Measurements from ENCODE around the gene CD82. TPM values are rescaled to one million over a fixed set of nuclear protein-coding genes. Genes with fewer than 3 reads are reported as not detected.

The CD82 gene
- total and polyA plus RNA-seq, 2 donors (not counting 1 experiment from before 2014, with no cell fraction given): 192 to 438 TPM

DNA sequence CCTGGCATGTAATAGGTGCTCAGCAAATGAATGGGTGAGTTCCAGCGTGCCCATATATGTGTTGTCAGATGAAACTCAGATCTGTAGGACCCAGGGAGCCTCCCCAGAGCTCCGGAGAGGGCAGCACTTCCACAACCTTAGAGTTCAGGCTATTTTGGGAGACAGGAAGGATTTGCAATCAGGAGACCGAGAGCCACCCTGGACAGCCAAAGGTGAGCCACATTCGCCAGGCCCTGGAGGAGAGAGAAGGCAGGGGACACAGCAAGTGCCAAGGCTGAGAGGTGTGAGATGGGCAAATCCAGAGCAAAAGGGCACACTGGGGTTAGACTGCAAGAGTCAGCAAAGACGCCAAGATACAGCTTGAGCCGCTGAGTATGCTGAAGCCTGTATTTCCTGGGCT, 66.4 kb downstream of the CD82 start:
- peaks cover 7% of the 10 kb centered on the region for H3K4me1 Mint-ChIP-seq
- ChIA-PET CTCF (interaction anchor here (0.9 to 3.5 kb wide), 7 partner anchors 10 to 346 kb away, joined by 4 to 32 read pairs (median 8); no protein-coding TSS in a partner anchor), POLR2A (no interaction called here)
- Histone ChIP-seq H3K4me3 (ENCODE audit: control extremely low read depth in 1 of 5, extremely low read depth in 1 of 5, insufficient read depth in 1 of 5, low read depth in 2 of 5, low read length in 4 of 5) (no peak overlapping the region), H3K27ac (ENCODE audit: low read length in 2 of 2) (no peak overlapping the region), H3K36me3 (replicated peaks in 1 of 2; ENCODE audit: control extremely low read depth in 1 of 2, control insufficient read depth in 1 of 2, extremely low read depth in 1 of 2, insufficient read depth in 2 of 2, low read length in 1 of 2) (no peaks in the 10 kb centered on the region), H3K27me3 (replicated peaks in 1 of 4; ENCODE audit: control extremely low read depth in 1 of 4, control insufficient read depth in 3 of 4, insufficient read depth in 4 of 4, low read length in 3 of 4) (peaks cover 0 to 17% (median 4%) of the 10 kb centered on the region in 4 experiments), H3K4me2 (replicated peaks; ENCODE audit: low read depth, low read length, poor library complexity, severe bottlenecking) (no peak overlapping the region), H3K9me3 (ENCODE audit: control extremely low read depth in 1 of 3, control insufficient read depth in 2 of 3, insufficient read depth in 1 of 3, low read length in 2 of 3) (no peaks in the 10 kb centered on the region), H3K4me1 (ENCODE audit: control insufficient read depth in 2 of 2, insufficient read depth in 2 of 2, low read length in 2 of 2) (peaks cover 0 to 6% of the 10 kb centered on the region in 2 donors), H4K20me1 (ENCODE audit: control insufficient read depth, insufficient read depth, low read length, poor library complexity, severe bottlenecking) (no peaks in the 10 kb centered on the region), H2AFZ (ENCODE audit: insufficient read depth, low read depth, low read length, poor library complexity, severe bottlenecking) (no peak overlapping the region), H3K79me2 (ENCODE audit: control insufficient read depth, insufficient read depth, low read length) (no peaks in the 10 kb centered on the region), H3K9ac (ENCODE audit: low read length) (no peak overlapping the region)
- H3K9me3 Mint-ChIP-seq (ENCODE audit: insufficient read depth): no peaks in the 10 kb centered on the region
- intact Hi-C loops (cut with micrococcal nuclease): no loop called here
- H3K27ac Mint-ChIP-seq: no peak overlapping the region
- 86% methylated on average over 6 of the region's 6 CpGs for WGBS (ENCODE audit: insufficient coverage)
- no peak overlapping the region for H3K4me3 Mint-ChIP-seq
- H3K27me3 Mint-ChIP-seq: peaks cover 15% of the 10 kb centered on the region
- ATAC-seq (ENCODE audit: low read depth) (no peak), DNase-seq (no peak)
- TF ChIP-seq CTCF (IDR thresholded peaks at IDR 0.05): no peak
- TF ChIP-seq EZH2 (IDR thresholded peaks at IDR 0.05; ENCODE audit: borderline replicate concordance, insufficient read depth, low read depth, low read length, poor library complexity, severe bottlenecking): no peak

- no peaks in the 10 kb centered on the region for H4K20me1 ChIP-seq (ENCODE audit: control insufficient read depth, insufficient read depth, low read length, poor library complexity, severe bottlenecking)
- Mint-ChIP-seq H3K27ac (peak overlapping the region; percentile 34), H3K9me3 (ENCODE audit: insufficient read depth) (no peaks in the 10 kb centered on the region), H3K27me3 (peaks cover 21% of the 10 kb centered on the region), H3K4me1 (peaks cover 7% of the 10 kb centered on the region), H3K4me3 (no peak overlapping the region)
- H2AFZ ChIP-seq (ENCODE audit: insufficient read depth, low read depth, low read length, poor library complexity, severe bottlenecking): no peak overlapping the region
- H3K27ac ChIP-seq (ENCODE audit: low read length in 2 of 2): no peak overlapping the region
- TF ChIP-seq EZH2 (IDR thresholded peaks at IDR 0.05; ENCODE audit: borderline replicate concordance, insufficient read depth, low read depth, low read length, poor library complexity, severe bottlenecking) (no peak), CTCF (IDR thresholded peaks at IDR 0.05) (peak; percentile 45)
- peaks cover 0 to 6% of the 10 kb centered on the region in 2 donors for H3K4me1 ChIP-seq (ENCODE audit: control insufficient read depth in 2 of 2, insufficient read depth in 2 of 2, low read length in 2 of 2)
- H3K36me3 ChIP-seq (replicated peaks in 1 of 2; ENCODE audit: control extremely low read depth in 1 of 2, control insufficient read depth in 1 of 2, extremely low read depth in 1 of 2, insufficient read depth in 2 of 2, low read length in 1 of 2): no peaks in the 10 kb centered on the region
- no peaks in the 10 kb centered on the region for H3K9me3 ChIP-seq (ENCODE audit: control extremely low read depth in 1 of 3, control insufficient read depth in 2 of 3, insufficient read depth in 1 of 3, low read length in 2 of 3)
- no peaks in the 10 kb centered on the region for H3K79me2 ChIP-seq (ENCODE audit: control insufficient read depth, insufficient read depth, low read length)
- no peak overlapping the region for H3K4me2 ChIP-seq (replicated peaks; ENCODE audit: low read depth, low read length, poor library complexity, severe bottlenecking)
- ATAC-seq (ENCODE audit: low read depth) (peak; percentile 67), DNase-seq (peak; percentile 41)
- no peak overlapping the region for H3K4me3 ChIP-seq (ENCODE audit: control extremely low read depth in 1 of 5, extremely low read depth in 1 of 5, insufficient read depth in 1 of 5, low read depth in 2 of 5, low read length in 4 of 5)
- H3K27me3 ChIP-seq (replicated peaks in 1 of 4; ENCODE audit: control extremely low read depth in 1 of 4, control insufficient read depth in 3 of 4, insufficient read depth in 4 of 4, low read length in 3 of 4): peaks cover 0 to 17% (median 4%) of the 10 kb centered on the region in 4 experiments
- intact Hi-C loops (cut with micrococcal nuclease): no loop called here
- H3K9ac ChIP-seq (ENCODE audit: low read length): no peak overlapping the region
- CTCF ChIA-PET: interaction anchor here (0.9 to 3.5 kb wide), 11 partner anchors 9 to 347 kb away, joined by 3 to 32 read pairs (median 6); no protein-coding TSS in a partner anchor
- WGBS (ENCODE audit: insufficient coverage): 48% methylated on average over 8 of the region's 10 CpGs
- POLR2A ChIA-PET: no interaction called here
Observed at GRCh38 chr11:44632466-44633123, 67.1 kb downstream of the CD82 start.
